ENCODE results near the gene SPINK6. TPM values are rescaled to one million over a fixed set of nuclear protein-coding genes. Genes with fewer than 3 reads are reported as not detected.
A peak's percentile ranks its signal among the peaks of the same experiment; 100 is the strongest.

Gene SPINK6
- total and polyA plus RNA-seq, 12 donors: 0.33 to 0.54 TPM; not detected in 10

- no peaks in the 10 kb centered on the region for H3K36me3 ChIP-seq (replicated peaks in 1 of 2)
- no peak for TF ChIP-seq CTCF (IDR thresholded peaks at IDR 0.05)
- no peak for TF ChIP-seq POLR2A (IDR thresholded peaks at IDR 0.05)
- H3K4me1 ChIP-seq (replicated peaks in 1 of 2): no peaks in the 10 kb centered on the region
- intact Hi-C loops (cut with DNase I): no loop called here
- 15 to 38% (median 24%) methylated on average over 1 of the region's 1 CpG for WGBS, 4 donors
- no peak overlapping the region for H3K4me3 ChIP-seq
- peaks cover 10% of the 10 kb centered on the region for H3K27me3 ChIP-seq
- no peaks in the 10 kb centered on the region for H3K9me3 ChIP-seq (replicated peaks in 1 of 3)
- no peak for DNase-seq
- H3K27ac ChIP-seq: no peak overlapping the region
These were observed 11.8 kb upstream of the SPINK6 start for GRCh38 chr5:148191010-148191409.

GRCh38 chr5:148193202-148193601 lies 9.6 kb upstream of the SPINK6 start:
- Histone ChIP-seq H3K4me1 (replicated peaks in 1 of 2) (no peaks in the 10 kb centered on the region), H3K4me3 (no peak overlapping the region), H3K27me3 (no peaks in the 10 kb centered on the region), H3K9me3 (replicated peaks in 1 of 3) (no peaks in the 10 kb centered on the region), H3K36me3 (replicated peaks in 1 of 2) (no peaks in the 10 kb centered on the region), H3K27ac (no peak overlapping the region)
- TF ChIP-seq CTCF (IDR thresholded peaks at IDR 0.05) (no peak), POLR2A (IDR thresholded peaks at IDR 0.05) (no peak)
- WGBS, 4 donors: 86 to 93% (median 89%) methylated on average over 1 of the region's 1 CpG
- no peak for DNase-seq
- intact Hi-C loops (cut with DNase I): no loop called here

- no peak overlapping the region for H3K27ac ChIP-seq
- no peaks in the 10 kb centered on the region for H3K36me3 ChIP-seq (replicated peaks in 1 of 2)
- H3K9me3 ChIP-seq (replicated peaks in 1 of 3): no peaks in the 10 kb centered on the region
- H3K4me1 ChIP-seq (replicated peaks in 1 of 2): peaks cover 0 to 11% of the 10 kb centered on the region in 2 donors
- no peaks in the 10 kb centered on the region for H3K27me3 ChIP-seq
- no peak for TF ChIP-seq CTCF (IDR thresholded peaks at IDR 0.05)
- no peak for TF ChIP-seq POLR2A (IDR thresholded peaks at IDR 0.05)
- H3K4me3 ChIP-seq: no peak overlapping the region
- 75 to 81% (median 80%) methylated on average over 2 of the region's 2 CpGs for WGBS, 4 donors
- intact Hi-C loops (cut with DNase I): no loop called here
- no peak for DNase-seq
These were observed 1.7 kb upstream of the SPINK6 start for GRCh38 chr5:148201151-148201550.

- TF ChIP-seq POLR2A (IDR thresholded peaks at IDR 0.05): no peak
- TF ChIP-seq CTCF (IDR thresholded peaks at IDR 0.05): no peak
- peak in 3 of 7 donors; percentile 21 to 56 (median 50) for DNase-seq
- no peaks in the 10 kb centered on the region for H3K27me3 ChIP-seq
- H3K27ac ChIP-seq: peak overlapping the region in 2 of 5 donors; percentile 19 to 51
- no peaks in the 10 kb centered on the region for H3K9me3 ChIP-seq (replicated peaks in 1 of 3)
- no peak overlapping the region for H3K4me3 ChIP-seq
- H3K4me1 ChIP-seq (replicated peaks in 1 of 2): peaks cover 0 to 11% of the 10 kb centered on the region in 2 donors
- intact Hi-C loops (cut with DNase I): no loop called here
- WGBS, 4 donors: 62 to 67% (median 65%) methylated on average over 4 of the region's 4 CpGs
- no peaks in the 10 kb centered on the region for H3K36me3 ChIP-seq (replicated peaks in 1 of 2)
These were observed 2.4 kb downstream of the SPINK6 start for GRCh38 chr5:148205044-148205806.

Measured in adrenal gland (tissue), 12 donors.